GM18499 (cell line): ENCODE data around the gene FGFR3.

Source experiments
- ATAC-seq: cut with Tn5 transposase; IDR thresholded peaks from one replicate; pipeline ENCODE4 v1.9.1; 2021; ENCODE audit warnings: moderate number of reproducible peaks; ENCODE audit not compliant: insufficient read depth, unreplicated experiment

Gene FGFR3

DNA sequence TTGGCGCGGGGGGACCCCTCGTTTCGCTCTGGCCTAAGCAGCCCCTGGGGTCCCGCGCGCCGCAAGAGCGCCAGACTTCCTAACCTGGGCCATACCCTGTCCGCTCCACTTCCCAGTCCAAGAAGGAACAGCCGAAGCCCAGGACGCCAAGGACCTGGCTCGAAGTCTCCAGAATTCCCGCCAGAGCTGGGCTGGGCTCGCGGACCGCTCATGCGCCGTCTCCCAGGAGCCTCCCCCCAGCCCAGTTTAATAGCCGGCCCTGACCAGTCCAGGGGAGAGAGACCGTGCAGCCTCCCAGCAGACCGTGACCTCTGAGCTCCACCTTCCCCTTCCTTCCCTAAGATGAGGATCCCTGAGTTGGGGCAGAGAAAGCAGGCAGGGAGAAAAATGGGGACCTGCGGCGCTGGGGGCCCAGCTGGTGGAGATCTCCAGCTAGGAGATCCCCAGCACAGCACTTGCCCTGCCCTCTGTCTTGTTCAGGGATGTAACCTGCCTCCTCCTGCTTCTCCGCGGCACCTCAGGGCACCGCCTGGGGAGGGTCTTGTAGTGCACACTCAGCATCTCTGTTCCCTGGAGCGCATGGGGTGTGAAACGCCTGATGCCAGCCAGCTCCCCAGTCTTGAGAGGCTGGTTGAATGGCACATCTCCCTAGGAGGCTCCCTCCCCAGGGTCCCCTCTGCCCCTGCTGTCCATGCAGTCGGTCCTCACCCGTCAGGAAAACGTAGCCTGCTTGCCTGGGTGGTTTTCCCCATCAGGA is 64.0 kb downstream of the FGFR3 start:
- ATAC-seq: no peak

DNA sequence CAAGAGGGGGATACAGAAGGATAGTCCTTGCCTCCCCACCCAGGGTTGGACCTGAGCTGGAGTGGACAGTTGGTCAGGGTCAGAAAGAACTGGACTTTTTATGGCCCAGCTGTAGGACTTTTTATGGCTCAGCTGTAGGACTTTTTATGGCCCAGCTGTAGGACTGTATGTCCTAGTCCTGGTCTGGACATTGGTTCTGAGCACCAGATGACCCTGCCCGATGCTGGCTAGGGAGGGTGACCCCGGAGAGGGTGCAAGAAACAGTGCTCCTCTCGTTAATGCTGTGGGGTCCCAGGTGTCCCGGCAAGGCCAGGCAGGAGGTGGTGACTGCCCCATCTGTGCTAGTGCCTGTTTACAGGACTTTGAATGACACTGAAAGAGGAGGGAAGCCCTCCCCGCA is 64.8 kb downstream of the FGFR3 start:
- no peak for ATAC-seq
